C4-2B (cell line): ENCODE data around the gene NCKAP5L.

Experiments used
- ZFX ChIP-seq: fragments of 450-650 bp; IDR thresholded peaks from 2 replicates; pipeline ENCODE4 v1.6.1; 2017
- TF ChIP-seq, protein P1 (sequence below): fragments of 450-650 bp; conservative IDR thresholded peaks from 2 replicates; pipeline ENCODE4 v1.5.1; 2017; ENCODE audit warnings: mild to moderate bottlenecking

DNA sequence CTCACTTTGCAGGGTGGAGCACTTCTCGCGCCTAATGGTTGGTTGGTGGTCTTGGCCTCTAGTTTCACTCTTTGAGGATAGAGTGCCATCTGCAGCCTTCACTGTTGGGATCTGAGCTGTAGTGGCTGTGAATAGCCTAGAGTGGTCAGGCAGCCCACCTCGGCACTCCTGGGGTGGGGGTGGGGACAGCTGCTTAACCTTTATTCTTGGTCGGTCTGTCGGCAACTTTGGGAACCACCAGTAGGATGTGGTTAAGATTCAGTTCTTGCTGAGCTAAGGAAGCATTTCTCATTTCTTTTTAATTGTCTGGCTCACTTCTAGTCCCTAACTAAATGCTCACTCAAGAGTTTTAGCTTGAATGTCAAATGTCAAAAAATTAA, 65.8 kb downstream of the NCKAP5L start:
- TF ChIP-seq, protein P1, sequence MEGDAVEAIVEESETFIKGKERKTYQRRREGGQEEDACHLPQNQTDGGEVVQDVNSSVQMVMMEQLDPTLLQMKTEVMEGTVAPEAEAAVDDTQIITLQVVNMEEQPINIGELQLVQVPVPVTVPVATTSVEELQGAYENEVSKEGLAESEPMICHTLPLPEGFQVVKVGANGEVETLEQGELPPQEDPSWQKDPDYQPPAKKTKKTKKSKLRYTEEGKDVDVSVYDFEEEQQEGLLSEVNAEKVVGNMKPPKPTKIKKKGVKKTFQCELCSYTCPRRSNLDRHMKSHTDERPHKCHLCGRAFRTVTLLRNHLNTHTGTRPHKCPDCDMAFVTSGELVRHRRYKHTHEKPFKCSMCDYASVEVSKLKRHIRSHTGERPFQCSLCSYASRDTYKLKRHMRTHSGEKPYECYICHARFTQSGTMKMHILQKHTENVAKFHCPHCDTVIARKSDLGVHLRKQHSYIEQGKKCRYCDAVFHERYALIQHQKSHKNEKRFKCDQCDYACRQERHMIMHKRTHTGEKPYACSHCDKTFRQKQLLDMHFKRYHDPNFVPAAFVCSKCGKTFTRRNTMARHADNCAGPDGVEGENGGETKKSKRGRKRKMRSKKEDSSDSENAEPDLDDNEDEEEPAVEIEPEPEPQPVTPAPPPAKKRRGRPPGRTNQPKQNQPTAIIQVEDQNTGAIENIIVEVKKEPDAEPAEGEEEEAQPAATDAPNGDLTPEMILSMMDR = no peak
- TF ChIP-seq ZFX = no peak
